ENCODE results near the gene GLI2. TPM values are rescaled to one million over a fixed set of nuclear protein-coding genes. Genes with fewer than 3 reads are reported as not detected.
A peak's percentile ranks its signal among the peaks of the same experiment; 100 is the strongest.

GLI2 gene
- total and polyA plus RNA-seq, 2 of the 13 experiments (the other 11 are each of a cell fraction or from before 2014, with no cell fraction given): not detected

- TF ChIP-seq USF2 (IDR thresholded peaks at IDR 0.05; ENCODE audit: low read depth, low read length) (no peak), USF2 (CRISPR knock-in tag; IDR thresholded peaks at IDR 0.05; ENCODE audit: borderline replicate concordance) (no peak), ZNF609 (CRISPR knock-in tag; IDR thresholded peaks at IDR 0.05; ENCODE audit: borderline replicate concordance) (no peak)
These were observed 13.5 kb upstream of the GLI2 start (continued) for GRCh38 chr2:120722246-120722567.

- peaks cover 5 to 39% of the 10 kb centered on the region in 2 experiments; a peak in 3 of 5 replicates for H3K27me3 ChIP-seq (ENCODE audit: control insufficient read depth in 1 of 2, insufficient read depth in 2 of 2, low read length in 2 of 2)
- BruUV-seq (replicated peaks): no TSS peak
These were observed 12.9 kb upstream of the GLI2 start for GRCh38 chr2:120722568-120723421.

More at GRCh38 chr2:120722568-120723421, 12.9 kb upstream of the GLI2 start:
- ATAC-seq (peak; percentile 47), FAIRE-seq (no peak), DNase-seq (ENCODE audit: low spot score) (peak; percentile 6)
- H3K27ac ChIP-seq (ENCODE audit: extremely low read length, insufficient read depth, low read length): no peak overlapping the region
- no peaks in the 10 kb centered on the region for H4K20me1 ChIP-seq (ENCODE audit: insufficient read depth, low read length)
- peaks cover 6% of the 10 kb centered on the region; the same call in 1 of the 2 replicates for H3K9me3 ChIP-seq (ENCODE audit: low read length)
- no peaks in the 10 kb centered on the region for H3K4me1 ChIP-seq (ENCODE audit: insufficient read depth, low read length)
- ChIA-PET POLR2A (no interaction called here), CTCF (ENCODE audit: low intra/inter-chr PET ratio, low total read pairs) (no interaction called here)
- no peak for TF ChIP-seq IRF1 (CRISPR knock-in tag; IDR thresholded peaks at IDR 0.05; ENCODE audit: low read depth)
- no peak for TF ChIP-seq ZFP37 (CRISPR knock-in tag; IDR thresholded peaks at IDR 0.05; ENCODE audit: borderline replicate concordance)
- TF ChIP-seq KMT2B (CRISPR knock-in tag; IDR thresholded peaks at IDR 0.05): no peak
- no peak for TF ChIP-seq RXRB (CRISPR knock-in tag; IDR thresholded peaks at IDR 0.05; ENCODE audit: borderline replicate concordance)
- no peak for TF ChIP-seq ZNF30 (CRISPR knock-in tag; IDR thresholded peaks at IDR 0.05)
- TF ChIP-seq PREB (CRISPR knock-in tag; IDR thresholded peaks at IDR 0.05): no peak
- no peak for TF ChIP-seq TFDP1 (CRISPR knock-in tag; IDR thresholded peaks at IDR 0.05; ENCODE audit: borderline replicate concordance)
- H3K4me2 ChIP-seq (ENCODE audit: low read depth, low read length): no peak overlapping the region
- intact Hi-C loops (cut with micrococcal nuclease; ENCODE audit: unreplicated experiment) (no loop called here), in situ Hi-C loops (cut with HindIII; ENCODE audit: extremely low pct_ligation_motif_present, low pct_unique_long_range_greater_than_20kb) (no loop called here)
- H3K4me3 ChIP-seq (replicated peaks in 1 of 3; ENCODE audit: insufficient read depth in 1 of 3, low read depth in 2 of 3, low read length in 3 of 3): no peak overlapping the region
- no peak overlapping the region for H3K9ac ChIP-seq (ENCODE audit: insufficient read depth, low read depth, low read length)
- H2AFZ ChIP-seq (ENCODE audit: low read length): no peak overlapping the region
- H3K79me2 ChIP-seq (ENCODE audit: insufficient read depth, low read length): no peaks in the 10 kb centered on the region
- no peaks in the 10 kb centered on the region for H3K36me3 ChIP-seq (replicated peaks in 1 of 2; ENCODE audit: control insufficient read depth in 1 of 2, insufficient read depth in 2 of 2, low read length in 2 of 2)
- WGBS (ENCODE audit: low lambda C conversion rate): 7% methylated on average over 11 of the region's 11 CpGs
